GM21367 (cell line): ENCODE measurements around the gene PKIG.

Experiments
- ATAC-seq: cut with Tn5 transposase; IDR thresholded peaks from one replicate; pipeline ENCODE4 v1.9.1; 2021; ENCODE audit not compliant: unreplicated experiment

PKIG gene

GRCh38 chr20:44594730-44595129, 12.4 kb downstream of the PKIG start:
- ATAC-seq = no peak

GRCh38 chr20:44596010-44596409, 13.6 kb downstream of the PKIG start:
- no peak for ATAC-seq

- no peak for ATAC-seq
Observed at GRCh38 chr20:44596876-44597275, 14.5 kb downstream of the PKIG start.

- ATAC-seq = no peak
Observed at GRCh38 chr20:44597516-44597915, 15.1 kb downstream of the PKIG start.

- no peak for ATAC-seq
Observed at GRCh38 chr20:44597930-44598329, 15.6 kb downstream of the PKIG start.

- ATAC-seq = no peak
Observed at GRCh38 chr20:44598423-44599305, 16.3 kb downstream of the PKIG start.

- no peak for ATAC-seq
Observed at GRCh38 chr20:44599715-44600114, 17.3 kb downstream of the PKIG start.

- no peak for ATAC-seq
Observed at GRCh38 chr20:44600301-44600700, 17.9 kb downstream of the PKIG start.

GRCh38 chr20:44600758-44601201, 18.4 kb downstream of the PKIG start:
- no peak for ATAC-seq

- ATAC-seq = no peak
Observed at GRCh38 chr20:44601236-44601671, 18.9 kb downstream of the PKIG start.

- ATAC-seq = no peak
Observed at GRCh38 chr20:44601801-44602204, 19.4 kb downstream of the PKIG start.

- no peak for ATAC-seq
Observed at GRCh38 chr20:44603327-44603726, 20.9 kb downstream of the PKIG start.

GRCh38 chr20:44606725-44607441, 24.5 kb downstream of the PKIG start:
- ATAC-seq = no peak

GRCh38 chr20:44609006-44609515, 26.7 kb downstream of the PKIG start:
- ATAC-seq = no peak

- ATAC-seq = no peak
Observed at GRCh38 chr20:44609516-44610312, 27.3 kb downstream of the PKIG start.

GRCh38 chr20:44610313-44610962, 28.1 kb downstream of the PKIG start:
- ATAC-seq = no peak

GRCh38 chr20:44613575-44613974, 31.2 kb downstream of the PKIG start:
- no peak for ATAC-seq

- no peak for ATAC-seq
Observed at GRCh38 chr20:44614525-44614924, 32.1 kb downstream of the PKIG start.

- ATAC-seq = no peak
Observed at GRCh38 chr20:44615169-44615791, 32.9 kb downstream of the PKIG start.
